Stimulated activated memory B cell treated with anti-CD40 and anti-IgM and Interleukin-4, amounts not matched to agents 10 μg/mL and 1 μg/mL and 100 μg/mL, for 72 hours (primary cell): ENCODE results near the gene IPO11.

Source experiments
- ATAC-seq: fragments of 150-1000 bp; cut with Tn5 transposase; 2 replicates; pipeline ENCODE4 v1.10.0; 2021
- H3K27ac Mint-ChIP-seq: one replicate; pipeline ENCODE4 v1.8.0; 2022; ENCODE audit warnings: mild to moderate bottlenecking, mixed read lengths
- H3K27me3 Mint-ChIP-seq: one replicate; pipeline ENCODE4 v1.8.0; 2022; ENCODE audit warnings: mixed read lengths
- H3K36me3 Mint-ChIP-seq: one replicate; pipeline ENCODE4 v1.8.0; 2022; ENCODE audit warnings: mixed read lengths
- H3K4me1 Mint-ChIP-seq: one replicate; pipeline ENCODE4 v1.8.0; 2022; ENCODE audit warnings: mixed read lengths
- H3K4me3 Mint-ChIP-seq: one replicate; pipeline ENCODE4 v1.8.0; 2022; ENCODE audit warnings: mild to moderate bottlenecking, moderate library complexity, mixed read lengths
- H3K9me3 Mint-ChIP-seq: one replicate; pipeline ENCODE4 v1.8.0; 2022; ENCODE audit warnings: mixed read lengths

Gene IPO11

GRCh38 chr5:62418462-62419076 lies 6.0 kb downstream of the IPO11 start:
- no peaks in the 10 kb centered on the region for H3K9me3 Mint-ChIP-seq
- peaks cover 44% of the 10 kb centered on the region for H3K4me1 Mint-ChIP-seq
- H3K27ac Mint-ChIP-seq = no peak overlapping the region
- ATAC-seq = no peak
- no peak overlapping the region for H3K4me3 Mint-ChIP-seq
- H3K27me3 Mint-ChIP-seq = no peaks in the 10 kb centered on the region
- H3K36me3 Mint-ChIP-seq = peaks cover 23% of the 10 kb centered on the region

- ATAC-seq = no peak
- H3K9me3 Mint-ChIP-seq = no peaks in the 10 kb centered on the region
- peaks cover 39% of the 10 kb centered on the region for H3K4me1 Mint-ChIP-seq
- H3K27me3 Mint-ChIP-seq = no peaks in the 10 kb centered on the region
- H3K36me3 Mint-ChIP-seq = peaks cover 29% of the 10 kb centered on the region
- H3K4me3 Mint-ChIP-seq = no peak overlapping the region
- H3K27ac Mint-ChIP-seq = no peak overlapping the region
Measured at GRCh38 chr5:62419609-62420008, 7.0 kb downstream of the IPO11 start.

- H3K4me3 Mint-ChIP-seq = no peak overlapping the region
- H3K36me3 Mint-ChIP-seq = peaks cover 36% of the 10 kb centered on the region
- no peaks in the 10 kb centered on the region for H3K27me3 Mint-ChIP-seq
- H3K9me3 Mint-ChIP-seq = no peaks in the 10 kb centered on the region
- no peak for ATAC-seq
- peaks cover 45% of the 10 kb centered on the region for H3K4me1 Mint-ChIP-seq
- peak overlapping the region; percentile 30 for H3K27ac Mint-ChIP-seq
Measured at GRCh38 chr5:62421414-62421813, 8.9 kb downstream of the IPO11 start.

- no peak overlapping the region for H3K4me3 Mint-ChIP-seq
- H3K27me3 Mint-ChIP-seq = no peaks in the 10 kb centered on the region
- no peak overlapping the region for H3K27ac Mint-ChIP-seq
- H3K36me3 Mint-ChIP-seq = peaks cover 25% of the 10 kb centered on the region
- H3K9me3 Mint-ChIP-seq = no peaks in the 10 kb centered on the region
- ATAC-seq = no peak
- peaks cover 33% of the 10 kb centered on the region for H3K4me1 Mint-ChIP-seq
Measured at GRCh38 chr5:62424763-62425162, 12.2 kb downstream of the IPO11 start.

GRCh38 chr5:62431735-62432620 lies 19.4 kb downstream of the IPO11 start:
- H3K27ac Mint-ChIP-seq = no peak overlapping the region

GRCh38 chr5:62432621-62433064 lies 20.1 kb downstream of the IPO11 start:
- ATAC-seq = no peak
- peaks cover 23% of the 10 kb centered on the region for H3K4me1 Mint-ChIP-seq
- H3K27ac Mint-ChIP-seq = no peak overlapping the region
- H3K4me3 Mint-ChIP-seq = no peak overlapping the region
- no peaks in the 10 kb centered on the region for H3K27me3 Mint-ChIP-seq
- no peaks in the 10 kb centered on the region for H3K9me3 Mint-ChIP-seq
- H3K36me3 Mint-ChIP-seq = peaks cover 14% of the 10 kb centered on the region

More at GRCh38 chr5:62431735-62432620, 19.4 kb downstream of the IPO11 start:
- Mint-ChIP-seq H3K4me3 (no peak overlapping the region), H3K9me3 (no peaks in the 10 kb centered on the region), H3K4me1 (peaks cover 23% of the 10 kb centered on the region), H3K27me3 (no peaks in the 10 kb centered on the region), H3K36me3 (peaks cover 11% of the 10 kb centered on the region)
- no peak for ATAC-seq

GRCh38 chr5:62448528-62448927 lies 36.0 kb downstream of the IPO11 start:
- no peaks in the 10 kb centered on the region for H3K4me1 Mint-ChIP-seq
- no peak for ATAC-seq
- no peaks in the 10 kb centered on the region for H3K27me3 Mint-ChIP-seq
- H3K27ac Mint-ChIP-seq = no peak overlapping the region
- peaks cover 27% of the 10 kb centered on the region for H3K36me3 Mint-ChIP-seq
- no peak overlapping the region for H3K4me3 Mint-ChIP-seq
- H3K9me3 Mint-ChIP-seq = no peaks in the 10 kb centered on the region

- no peaks in the 10 kb centered on the region for H3K9me3 Mint-ChIP-seq
- no peak for ATAC-seq
- H3K4me3 Mint-ChIP-seq = no peak overlapping the region
- no peaks in the 10 kb centered on the region for H3K4me1 Mint-ChIP-seq
- H3K27ac Mint-ChIP-seq = no peak overlapping the region
- H3K36me3 Mint-ChIP-seq = peaks cover 36% of the 10 kb centered on the region
- no peaks in the 10 kb centered on the region for H3K27me3 Mint-ChIP-seq
Measured at GRCh38 chr5:62450259-62450658, 37.7 kb downstream of the IPO11 start.

- Mint-ChIP-seq H3K4me3 (no peak overlapping the region), H3K9me3 (no peaks in the 10 kb centered on the region)
- no peak for ATAC-seq
Measured at GRCh38 chr5:62457071-62457470, 44.5 kb downstream of the IPO11 start.

GRCh38 chr5:62460578-62460983 lies 48.0 kb downstream of the IPO11 start:
- no peaks in the 10 kb centered on the region for H3K9me3 Mint-ChIP-seq
- no peak for ATAC-seq
- peaks cover 4% of the 10 kb centered on the region for H3K4me1 Mint-ChIP-seq
- H3K36me3 Mint-ChIP-seq = no peaks in the 10 kb centered on the region
- H3K4me3 Mint-ChIP-seq = no peak overlapping the region
- H3K27ac Mint-ChIP-seq = peak overlapping the region; percentile 37
- H3K27me3 Mint-ChIP-seq = no peaks in the 10 kb centered on the region

More at GRCh38 chr5:62457071-62457470, 44.5 kb downstream of the IPO11 start:
- no peaks in the 10 kb centered on the region for H3K27me3 Mint-ChIP-seq
- H3K4me1 Mint-ChIP-seq = peaks cover 4% of the 10 kb centered on the region
- no peak overlapping the region for H3K27ac Mint-ChIP-seq
- H3K36me3 Mint-ChIP-seq = peaks cover 24% of the 10 kb centered on the region

- no peak for ATAC-seq
- H3K4me1 Mint-ChIP-seq = peaks cover 4% of the 10 kb centered on the region
- no peaks in the 10 kb centered on the region for H3K27me3 Mint-ChIP-seq
- no peak overlapping the region for H3K27ac Mint-ChIP-seq
- H3K36me3 Mint-ChIP-seq = no peaks in the 10 kb centered on the region
- H3K9me3 Mint-ChIP-seq = no peaks in the 10 kb centered on the region
- no peak overlapping the region for H3K4me3 Mint-ChIP-seq
Measured at GRCh38 chr5:62461561-62461960, 49.0 kb downstream of the IPO11 start.

- H3K36me3 Mint-ChIP-seq = peaks cover 26% of the 10 kb centered on the region
- no peaks in the 10 kb centered on the region for H3K4me1 Mint-ChIP-seq
- H3K4me3 Mint-ChIP-seq = no peak overlapping the region
- no peaks in the 10 kb centered on the region for H3K9me3 Mint-ChIP-seq
- H3K27me3 Mint-ChIP-seq = no peaks in the 10 kb centered on the region
- ATAC-seq = no peak
- H3K27ac Mint-ChIP-seq = no peak overlapping the region
Measured at GRCh38 chr5:62465985-62466925, 53.7 kb downstream of the IPO11 start.

GRCh38 chr5:62473209-62473608 lies 60.6 kb downstream of the IPO11 start:
- H3K27me3 Mint-ChIP-seq = no peaks in the 10 kb centered on the region
- H3K9me3 Mint-ChIP-seq = no peaks in the 10 kb centered on the region
- peaks cover 6% of the 10 kb centered on the region for H3K4me1 Mint-ChIP-seq
- no peak for ATAC-seq
- no peak overlapping the region for H3K27ac Mint-ChIP-seq
- peaks cover 30% of the 10 kb centered on the region for H3K36me3 Mint-ChIP-seq
- H3K4me3 Mint-ChIP-seq = no peak overlapping the region

- no peak overlapping the region for H3K27ac Mint-ChIP-seq
- peaks cover 6% of the 10 kb centered on the region for H3K4me1 Mint-ChIP-seq
- no peaks in the 10 kb centered on the region for H3K9me3 Mint-ChIP-seq
- no peak overlapping the region for H3K4me3 Mint-ChIP-seq
- ATAC-seq = no peak
- peaks cover 39% of the 10 kb centered on the region for H3K36me3 Mint-ChIP-seq
- H3K27me3 Mint-ChIP-seq = no peaks in the 10 kb centered on the region
Measured at GRCh38 chr5:62475072-62475471, 62.5 kb downstream of the IPO11 start.

GRCh38 chr5:62477801-62478200 lies 65.2 kb downstream of the IPO11 start:
- Mint-ChIP-seq H3K36me3 (peaks cover 45% of the 10 kb centered on the region), H3K4me1 (peaks cover 12% of the 10 kb centered on the region), H3K9me3 (peaks cover 3% of the 10 kb centered on the region), H3K27ac (no peak overlapping the region), H3K4me3 (no peak overlapping the region), H3K27me3 (no peaks in the 10 kb centered on the region)
- no peak for ATAC-seq
